ENCODE data around the gene FRYL.
"Not testable (repeated sequence)": the region's sequence is repeated elsewhere in the genome, so short reads cannot be mapped to it uniquely, and the experiment has no call there.

The FRYL gene

DNA sequence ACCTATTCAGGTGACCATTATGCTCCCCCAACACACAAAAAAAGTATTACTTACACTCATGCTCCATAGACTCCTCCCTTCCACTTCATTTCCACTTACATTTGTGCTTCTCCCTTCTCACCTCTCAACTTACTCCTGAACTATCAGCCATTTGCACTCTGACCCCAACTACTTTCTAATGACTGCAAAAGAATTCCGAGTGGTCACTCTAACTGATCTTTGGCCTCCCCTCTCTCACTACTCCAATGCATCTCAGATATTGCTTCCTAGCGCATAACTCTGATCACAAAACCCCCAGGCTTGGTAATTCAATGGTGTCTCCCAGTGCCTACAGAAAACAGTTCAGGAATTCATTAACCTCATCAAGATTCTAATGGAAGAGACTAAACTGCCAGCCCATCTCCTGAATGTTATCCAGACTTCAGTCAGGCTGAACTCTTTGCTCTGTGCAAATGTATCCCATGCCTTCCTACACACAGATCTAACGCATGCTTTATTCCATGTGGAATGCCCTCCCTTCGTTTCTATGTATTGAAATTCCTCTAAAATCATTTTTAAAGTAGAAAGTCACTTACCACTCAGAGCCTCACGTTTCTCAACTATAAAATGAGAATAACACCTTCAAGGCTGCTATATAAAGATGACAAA, 61.1 kb downstream of the FRYL start:
- TF ChIP-seq CTCF (IDR thresholded peaks at IDR 0.05) (no peak), ZFX (IDR thresholded peaks at IDR 0.05; ENCODE audit: borderline replicate concordance) (no peak)
- H3K27ac ChIP-seq = no peak overlapping the region

GRCh38 chr4:48716285-48716684, 63.8 kb downstream of the FRYL start:
- H3K27ac ChIP-seq = not testable (repeated sequence)

DNA sequence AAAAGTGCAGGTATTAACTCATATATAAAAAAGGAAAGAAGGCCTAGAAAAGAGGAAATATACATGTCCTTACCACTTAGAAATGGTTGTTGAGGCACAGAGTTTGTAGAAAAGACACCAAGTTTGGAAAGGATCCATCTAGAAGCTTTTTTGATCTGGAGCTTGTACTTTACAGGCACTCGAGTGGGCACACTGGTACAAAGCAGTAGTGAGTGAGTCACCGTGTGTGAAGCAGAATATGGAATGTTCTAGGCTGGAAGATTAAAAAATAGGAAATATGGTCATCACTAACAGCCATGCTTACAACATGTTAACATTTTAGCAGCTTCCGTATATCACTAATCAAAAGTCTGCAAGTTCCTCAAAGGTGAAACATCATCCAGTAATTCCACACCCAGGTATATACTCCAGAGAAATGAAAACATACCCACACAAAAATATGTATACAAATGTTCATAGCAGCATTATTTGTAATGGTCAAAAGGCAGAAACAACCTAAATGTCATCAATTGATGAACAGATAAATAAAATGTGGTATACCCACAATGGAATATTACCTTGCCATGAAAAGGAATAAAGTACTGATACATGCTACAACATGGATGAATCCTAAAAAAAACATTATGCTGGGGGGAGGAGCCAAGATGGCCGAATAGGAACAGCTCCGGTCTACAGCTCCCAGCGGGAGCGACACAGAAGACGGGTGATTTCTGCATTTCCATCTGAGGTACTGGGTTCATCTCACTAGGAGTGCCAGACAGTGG, 69.5 kb downstream of the FRYL start:
- no peak overlapping the region for H3K27ac ChIP-seq
- TF ChIP-seq ZFX (IDR thresholded peaks at IDR 0.05; ENCODE audit: borderline replicate concordance) (no peak), CTCF (IDR thresholded peaks at IDR 0.05) (no peak)

GRCh38 chr4:48709901-48710300, 70.2 kb downstream of the FRYL start:
- no peak overlapping the region for H3K27ac ChIP-seq
- TF ChIP-seq ZFX (IDR thresholded peaks at IDR 0.05; ENCODE audit: borderline replicate concordance) = no peak
- no peak for TF ChIP-seq CTCF (IDR thresholded peaks at IDR 0.05)

DNA sequence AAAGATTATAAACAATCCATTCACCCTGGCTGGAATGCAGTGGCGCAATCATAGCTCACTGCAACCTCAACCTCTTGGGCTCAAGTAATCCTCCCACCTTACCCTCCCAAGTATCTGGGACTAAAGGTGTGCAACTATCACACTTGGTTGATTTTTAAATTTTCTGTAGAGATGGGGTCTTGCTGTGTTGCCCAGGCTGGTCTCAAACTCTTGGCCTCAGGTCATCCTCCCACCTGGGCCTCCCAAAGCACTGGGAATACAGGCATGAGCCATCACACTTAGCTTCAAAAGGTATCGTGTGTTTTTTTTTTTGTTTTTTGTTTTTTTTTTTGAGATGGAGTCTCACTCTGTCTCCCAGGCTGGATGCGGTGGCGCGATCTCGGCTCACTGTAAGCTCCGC, 71.5 kb downstream of the FRYL start:
- no peak overlapping the region for H3K27ac ChIP-seq
- TF ChIP-seq CTCF (IDR thresholded peaks at IDR 0.05) = no peak
- TF ChIP-seq ZFX (IDR thresholded peaks at IDR 0.05; ENCODE audit: borderline replicate concordance) = no peak

DNA sequence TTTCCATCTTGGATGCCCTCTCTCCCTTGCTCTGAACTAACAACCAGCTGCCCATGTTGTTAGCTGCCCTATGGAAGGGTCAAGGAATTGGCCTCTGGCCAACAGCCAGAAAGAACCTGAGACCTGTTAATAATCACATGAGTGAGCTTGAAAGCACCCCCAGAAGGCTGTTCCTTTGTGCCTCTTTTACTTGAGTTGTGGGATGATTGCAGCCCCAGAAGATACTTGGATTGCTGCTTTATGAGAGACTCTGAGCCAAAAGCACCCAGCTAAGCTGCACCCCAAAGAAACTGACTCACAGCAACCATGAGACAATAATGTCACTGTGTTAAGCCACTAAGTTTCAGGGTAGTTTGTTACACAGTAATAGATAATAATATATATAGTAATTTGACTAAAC, 73.3 kb downstream of the FRYL start:
- TF ChIP-seq CTCF (IDR thresholded peaks at IDR 0.05) (no peak), ZFX (IDR thresholded peaks at IDR 0.05; ENCODE audit: borderline replicate concordance) (no peak)
- no peak overlapping the region for H3K27ac ChIP-seq

DNA sequence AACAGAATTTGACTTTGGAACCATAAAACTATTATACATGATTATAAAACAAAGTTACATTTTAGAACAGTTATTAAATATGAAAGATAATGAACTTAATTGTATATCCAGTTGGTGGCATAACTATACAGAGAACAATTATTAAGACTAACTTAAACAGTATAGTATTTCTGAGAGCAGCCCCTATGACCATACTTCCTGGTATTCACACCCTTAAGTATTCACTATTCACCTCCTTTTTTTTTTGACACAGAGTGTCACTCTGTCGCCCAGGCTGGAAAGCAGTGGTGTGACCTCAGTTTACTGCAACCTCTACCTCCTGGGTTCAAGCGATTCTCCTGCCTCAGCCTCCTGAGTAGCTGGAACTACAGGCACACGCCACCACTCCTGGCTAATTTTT, 74.5 kb downstream of the FRYL start:
- no peak overlapping the region for H3K27ac ChIP-seq
- no peak for TF ChIP-seq ZFX (IDR thresholded peaks at IDR 0.05; ENCODE audit: borderline replicate concordance)
- no peak for TF ChIP-seq CTCF (IDR thresholded peaks at IDR 0.05)

Measured in 22Rv1 (cell line).